HG03571 (cell line): ENCODE results near the gene NECAP2.

Experiments
- ATAC-seq: cut with Tn5 transposase; IDR thresholded peaks from one replicate; pipeline ENCODE4 v1.9.1; 2021; ENCODE audit not compliant: unreplicated experiment

NECAP2 gene, protein sequence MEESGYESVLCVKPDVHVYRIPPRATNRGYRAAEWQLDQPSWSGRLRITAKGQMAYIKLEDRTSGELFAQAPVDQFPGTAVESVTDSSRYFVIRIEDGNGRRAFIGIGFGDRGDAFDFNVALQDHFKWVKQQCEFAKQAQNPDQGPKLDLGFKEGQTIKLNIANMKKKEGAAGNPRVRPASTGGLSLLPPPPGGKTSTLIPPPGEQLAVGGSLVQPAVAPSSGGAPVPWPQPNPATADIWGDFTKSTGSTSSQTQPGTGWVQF

GRCh38 chr1:16440470-16441281, at the start of gene NECAP2:
NECAP2 (plus strand) TSS chr1:16440724; CDS start chr1:16440762, 38 bp downstream.
- peak; percentile 82 for ATAC-seq

- no peak for ATAC-seq
Measured at GRCh38 chr1:16391411-16391810, 49.1 kb upstream of the NECAP2 start.

DNA sequence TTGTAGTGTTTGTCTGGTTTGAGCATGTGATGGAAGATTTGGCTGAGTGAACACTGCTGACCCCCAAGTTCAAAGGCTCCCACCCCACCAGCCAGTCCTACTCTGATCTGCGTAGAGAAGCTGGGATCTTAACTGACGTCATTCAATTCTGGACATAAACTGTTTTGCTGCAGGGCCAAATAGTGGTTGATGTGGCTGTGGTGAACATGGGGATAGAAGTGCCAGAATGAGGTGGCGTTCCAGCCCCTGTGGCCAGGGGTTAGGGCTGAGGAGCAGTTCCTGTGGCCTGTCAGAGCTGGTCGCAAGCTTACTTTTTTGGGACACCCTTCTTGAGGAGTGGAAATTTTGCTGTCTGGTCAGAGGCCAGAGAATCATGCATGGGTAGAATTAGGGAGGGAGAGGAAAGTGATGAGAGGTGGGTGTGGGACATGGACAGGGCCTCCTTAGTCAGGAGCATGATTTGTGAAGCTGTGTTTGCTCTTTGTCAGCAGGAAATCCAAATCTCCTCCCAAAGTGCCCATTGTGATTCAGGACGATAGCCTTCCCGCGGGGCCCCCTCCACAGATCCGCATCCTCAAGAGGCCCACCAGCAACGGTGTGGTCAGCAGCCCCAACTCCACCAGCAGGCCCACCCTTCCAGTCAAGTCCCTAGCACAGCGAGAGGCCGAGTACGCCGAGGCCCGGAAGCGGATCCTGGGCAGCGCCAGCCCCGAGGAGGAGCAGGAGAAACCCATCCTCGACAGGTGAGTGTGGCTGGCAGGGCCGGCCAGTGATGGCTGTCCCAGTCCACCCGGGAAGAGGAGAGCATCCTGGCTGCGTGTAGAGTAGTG, 47.6 kb upstream of the NECAP2 start:
- ATAC-seq, result no peak

GRCh38 chr1:16393570-16394521, 46.7 kb upstream of the NECAP2 start:
- no peak for ATAC-seq

GRCh38 chr1:16394977-16395376, 45.5 kb upstream of the NECAP2 start:
- no peak for ATAC-seq

- no peak for ATAC-seq
Measured at GRCh38 chr1:16396591-16396990, 43.9 kb upstream of the NECAP2 start.

GRCh38 chr1:16397120-16397519, 43.4 kb upstream of the NECAP2 start:
- no peak for ATAC-seq

DNA sequence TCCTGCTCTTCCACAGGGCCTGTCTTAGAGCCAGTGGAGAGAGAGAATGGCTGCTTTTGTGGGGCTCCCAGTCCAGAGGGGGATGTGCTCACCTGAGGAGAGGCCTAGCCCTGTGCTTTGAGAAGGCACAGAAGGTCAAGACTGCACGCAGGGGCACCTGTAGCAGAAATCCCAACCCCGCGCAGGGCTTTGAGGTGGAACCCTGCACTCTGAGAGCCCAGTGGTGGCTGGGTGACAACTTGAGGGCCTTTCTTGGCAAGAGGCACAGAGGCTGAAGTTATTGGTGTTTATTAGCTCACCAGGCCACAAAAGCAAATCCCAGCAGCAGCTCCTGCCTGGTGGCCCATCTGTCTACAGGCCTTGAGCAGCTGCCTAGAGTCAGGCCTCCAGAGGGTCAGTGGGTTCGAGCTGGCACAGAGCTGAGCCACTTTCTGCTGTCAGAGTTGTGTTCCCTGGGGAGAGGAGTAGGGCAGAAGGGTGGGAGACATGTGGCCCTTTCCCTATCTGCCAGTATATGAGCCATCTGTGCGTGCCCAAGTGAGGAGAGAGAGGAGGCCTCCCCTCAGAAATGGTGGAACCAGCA, 42.1 kb upstream of the NECAP2 start:
- ATAC-seq, result no peak

- no peak for ATAC-seq
Measured at GRCh38 chr1:16402742-16403141, 37.8 kb upstream of the NECAP2 start.

- ATAC-seq, result no peak
Measured at GRCh38 chr1:16405441-16405840, 35.1 kb upstream of the NECAP2 start.

DNA sequence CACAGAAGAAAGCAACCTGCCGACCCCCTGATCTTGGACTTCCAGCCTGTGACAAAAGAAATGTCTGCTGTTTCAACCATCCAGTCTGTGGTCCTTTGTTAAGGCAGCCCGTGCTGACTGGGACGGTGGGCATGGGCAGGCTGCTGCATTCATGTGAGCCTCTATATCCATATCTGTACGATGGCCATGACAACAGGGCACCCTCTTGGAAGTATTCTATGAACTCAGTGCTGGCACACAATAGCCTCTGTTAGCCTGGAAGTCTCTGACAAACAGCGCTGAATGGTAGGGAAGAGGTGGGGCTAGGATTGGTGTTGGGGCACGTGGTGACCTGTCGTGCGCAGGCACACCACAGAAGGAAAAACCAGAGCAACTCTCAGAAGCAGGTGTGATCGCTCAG, 33.7 kb upstream of the NECAP2 start:
- no peak for ATAC-seq

DNA sequence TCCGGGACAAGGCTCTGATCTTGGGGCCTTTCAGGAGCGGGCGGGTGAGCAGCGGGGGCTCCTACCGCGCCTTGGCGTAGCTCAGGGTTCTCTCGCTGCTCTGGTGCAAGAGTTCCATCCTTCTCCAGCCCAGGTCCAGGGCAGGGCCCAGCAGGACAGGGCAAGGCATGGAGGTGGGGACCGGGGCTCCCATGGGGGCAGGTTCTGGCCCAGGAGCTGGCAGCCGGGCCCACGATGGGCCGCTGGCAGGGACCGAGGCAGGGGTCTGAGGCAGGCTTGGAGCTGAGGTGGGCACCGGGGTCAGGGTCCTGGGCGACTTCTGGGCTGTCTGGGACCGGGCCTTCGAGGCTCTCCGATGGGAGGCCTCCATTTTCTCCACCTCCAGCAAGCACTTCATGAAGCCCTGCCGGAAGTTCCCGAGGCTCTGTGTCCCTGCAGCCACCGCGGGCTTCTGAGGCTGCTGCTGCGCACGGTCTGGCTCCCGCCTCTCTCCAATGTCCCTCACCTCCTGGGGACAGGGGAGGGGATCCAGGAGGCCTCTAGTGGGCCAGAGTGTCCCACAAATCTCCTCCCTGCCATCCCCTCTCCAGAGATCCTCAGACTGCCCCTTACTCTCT, 30.9 kb upstream of the NECAP2 start:
- no peak for ATAC-seq

DNA sequence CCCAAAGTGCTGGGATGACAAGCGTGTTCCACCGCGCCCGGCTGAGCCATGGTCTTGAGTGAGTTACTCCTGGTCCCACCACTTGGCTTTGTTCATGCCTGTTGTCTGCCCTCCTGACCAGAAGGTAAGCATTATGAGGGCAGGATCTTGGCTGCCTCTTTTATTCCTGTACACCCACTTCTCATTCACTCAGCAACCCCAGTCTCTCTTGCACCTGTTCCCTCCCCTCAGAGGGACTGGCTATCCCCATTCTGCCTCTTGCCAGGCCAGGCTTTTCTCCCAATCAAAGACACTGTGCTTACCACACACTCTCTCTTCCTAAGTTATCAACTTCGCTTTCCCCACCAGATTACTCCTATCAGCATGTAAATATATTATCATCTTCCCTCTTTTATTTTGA, 29.7 kb upstream of the NECAP2 start:
- no peak for ATAC-seq

GRCh38 chr1:16413191-16413590, 27.3 kb upstream of the NECAP2 start:
- no peak for ATAC-seq

DNA sequence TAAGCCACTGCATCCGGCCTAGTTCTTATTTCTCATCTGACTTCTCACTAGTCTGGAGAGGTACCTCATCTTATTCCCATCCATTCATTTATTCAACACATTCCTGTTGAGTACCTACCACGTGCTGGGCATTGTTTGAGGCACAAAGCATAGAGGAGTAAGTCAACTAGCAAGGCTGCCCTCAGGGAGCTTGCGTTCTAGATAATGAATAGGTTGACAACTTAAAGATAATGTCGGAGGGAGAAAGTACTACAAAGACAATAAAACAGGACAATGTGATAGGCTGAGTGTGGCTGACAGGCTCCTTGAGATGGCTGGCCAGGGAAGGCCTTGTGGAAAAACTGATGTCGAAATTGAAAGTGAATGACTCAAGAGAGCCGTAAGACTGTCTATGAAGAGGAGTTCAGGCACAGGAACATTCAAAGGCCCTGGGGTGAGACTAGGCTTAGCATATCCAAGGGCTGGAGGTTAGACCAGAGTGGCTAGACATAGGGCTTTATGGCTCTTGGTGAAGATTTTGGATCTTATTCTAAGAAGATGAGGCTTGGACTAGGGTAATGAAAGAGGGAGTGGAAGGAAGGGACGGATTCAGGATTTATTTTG, 21.6 kb upstream of the NECAP2 start:
- ATAC-seq, result no peak

GRCh38 chr1:16420424-16421118, 20.0 kb upstream of the NECAP2 start:
- peak; percentile 97 for ATAC-seq

- ATAC-seq, result no peak
Measured at GRCh38 chr1:16421201-16421600, 19.3 kb upstream of the NECAP2 start.

GRCh38 chr1:16422041-16422440, 18.5 kb upstream of the NECAP2 start:
- ATAC-seq, result no peak
